Measurements from ENCODE around the gene SAPCD2. TPM values are rescaled to one million over a fixed set of nuclear protein-coding genes. Genes with fewer than 3 reads are reported as not detected.
"Not testable (repeated sequence)": the region's sequence is repeated elsewhere in the genome, so short reads cannot be mapped to it uniquely, and the experiment has no call there.

SAPCD2 gene
- polyA plus RNA-seq: 0.22 and 0.96 TPM in 2 replicates
- polyA minus RNA-seq: 0.97 and 1.0 TPM in 2 replicates

DNA sequence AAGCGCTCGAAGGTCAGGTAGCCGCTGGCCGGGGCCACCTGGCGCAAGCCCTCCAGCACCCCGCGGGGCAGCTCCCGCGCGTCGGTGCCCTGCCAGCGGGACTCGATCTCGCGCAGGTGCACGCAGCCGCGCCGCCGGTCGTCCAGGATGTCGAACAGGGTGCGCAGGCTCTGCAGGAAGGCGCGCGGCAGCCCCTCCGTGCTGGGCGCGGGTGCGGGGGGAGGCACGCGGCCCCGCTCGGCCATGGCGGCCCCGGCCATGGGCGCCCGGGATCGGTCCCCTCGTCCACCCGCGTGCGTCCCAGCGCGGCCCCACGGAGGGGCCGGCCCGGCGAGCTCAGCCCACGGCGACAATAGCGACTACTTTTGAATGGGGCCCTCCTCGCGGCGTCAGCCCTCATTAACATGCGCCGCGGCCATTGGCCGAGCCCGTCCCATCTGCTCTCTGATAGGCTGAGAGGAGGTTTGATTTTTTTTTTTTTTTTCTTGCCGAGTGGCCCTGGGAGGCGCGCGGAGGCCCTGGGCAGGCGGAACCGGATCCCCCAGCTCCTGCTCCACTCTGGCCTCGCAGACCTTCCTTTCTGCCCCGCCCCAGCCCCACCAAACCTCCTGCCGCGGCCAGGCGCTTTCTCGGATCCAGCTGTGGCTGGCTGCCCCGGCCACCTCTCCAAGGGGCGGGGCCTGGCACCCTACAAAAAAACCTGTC is at the start of gene SAPCD2:
SAPCD2 (minus strand) TSS at position 357 of the 705 bp plus-strand sequence; CDS start at position 260, 97 bp downstream.
- Histone ChIP-seq H3K9ac (ENCODE audit: low read length) (no peak within 1 kb of the TSS), H2AFZ (ENCODE audit: low read depth, low read length) (no peak within 1 kb of the TSS), H3K27ac (ENCODE audit: low read length) (no peak within 1 kb of the TSS), H3K9me2 (ENCODE audit: insufficient read depth, low read length) (no peaks in the 10 kb centered on the region), H3K79me2 (replicated peaks; ENCODE audit: insufficient read depth, low read length) (no peaks in the 10 kb centered on the region), H3F3A (ENCODE audit: insufficient read depth, low read length, poor library complexity, severe bottlenecking) (no peaks in the 10 kb centered on the region), H3K9me3 (ENCODE audit: low read length) (no peaks in the 10 kb centered on the region), H3K4me2 (ENCODE audit: low read length) (no peak within 1 kb of the TSS), H4K20me1 (ENCODE audit: insufficient read depth) (no peaks in the 10 kb centered on the region), H3K27me3 (ENCODE audit: insufficient read depth, low read depth, low read length) (peaks cover 25% of the 10 kb centered on the region), H3K36me3 (ENCODE audit: insufficient read depth, low read length) (no peaks in the 10 kb centered on the region), H3K4me3 (ENCODE audit: low read length) (peak within 1 kb of the TSS; percentile 59)
- TF ChIP-seq RAD21 (conservative IDR thresholded peaks at IDR 0.05) (no peak), REST (IDR thresholded peaks at IDR 0.05; ENCODE audit: borderline replicate concordance) (no peak), TAF1 (IDR thresholded peaks at IDR 0.05; ENCODE audit: low read depth) (no peak), CTCF (IDR thresholded peaks at IDR 0.05; ENCODE audit: poor library complexity, severe bottlenecking) (no peak), EP300 (conservative IDR thresholded peaks at IDR 0.05; ENCODE audit: poor library complexity, severe bottlenecking) (no peak), MXI1 (conservative IDR thresholded peaks at IDR 0.05; ENCODE audit: poor library complexity, severe bottlenecking) (peak; percentile 84), POLR2AphosphoS5 (IDR thresholded peaks at IDR 0.05) (peak; percentile 9), SMC3 (conservative IDR thresholded peaks at IDR 0.05; ENCODE audit: poor library complexity) (peak; percentile 11)

- not testable (repeated sequence) for H3K9me3 ChIP-seq (ENCODE audit: low read length); H2AFZ ChIP-seq (ENCODE audit: low read depth, low read length); H3K79me2 ChIP-seq (replicated peaks; ENCODE audit: insufficient read depth, low read length); H3K9me2 ChIP-seq (ENCODE audit: insufficient read depth, low read length); H3K4me2 ChIP-seq (ENCODE audit: low read length); H3F3A ChIP-seq (ENCODE audit: insufficient read depth, low read length, poor library complexity, severe bottlenecking); H3K27ac ChIP-seq (ENCODE audit: low read length); H4K20me1 ChIP-seq (ENCODE audit: insufficient read depth); H3K9ac ChIP-seq (ENCODE audit: low read length); H3K36me3 ChIP-seq (ENCODE audit: insufficient read depth, low read length); H3K4me3 ChIP-seq (ENCODE audit: low read length); H3K27me3 ChIP-seq (ENCODE audit: insufficient read depth, low read depth, low read length)
These were observed 47.8 kb upstream of the SAPCD2 start for GRCh38 chr9:137118092-137118603.
